ENCODE results near the gene ATP2C1.
A peak's percentile ranks its signal among the peaks of the same experiment; 100 is the strongest.
"Not testable (repeated sequence)": the region's sequence is repeated elsewhere in the genome, so short reads cannot be mapped to it uniquely, and the experiment has no call there.

The ATP2C1 gene

DNA sequence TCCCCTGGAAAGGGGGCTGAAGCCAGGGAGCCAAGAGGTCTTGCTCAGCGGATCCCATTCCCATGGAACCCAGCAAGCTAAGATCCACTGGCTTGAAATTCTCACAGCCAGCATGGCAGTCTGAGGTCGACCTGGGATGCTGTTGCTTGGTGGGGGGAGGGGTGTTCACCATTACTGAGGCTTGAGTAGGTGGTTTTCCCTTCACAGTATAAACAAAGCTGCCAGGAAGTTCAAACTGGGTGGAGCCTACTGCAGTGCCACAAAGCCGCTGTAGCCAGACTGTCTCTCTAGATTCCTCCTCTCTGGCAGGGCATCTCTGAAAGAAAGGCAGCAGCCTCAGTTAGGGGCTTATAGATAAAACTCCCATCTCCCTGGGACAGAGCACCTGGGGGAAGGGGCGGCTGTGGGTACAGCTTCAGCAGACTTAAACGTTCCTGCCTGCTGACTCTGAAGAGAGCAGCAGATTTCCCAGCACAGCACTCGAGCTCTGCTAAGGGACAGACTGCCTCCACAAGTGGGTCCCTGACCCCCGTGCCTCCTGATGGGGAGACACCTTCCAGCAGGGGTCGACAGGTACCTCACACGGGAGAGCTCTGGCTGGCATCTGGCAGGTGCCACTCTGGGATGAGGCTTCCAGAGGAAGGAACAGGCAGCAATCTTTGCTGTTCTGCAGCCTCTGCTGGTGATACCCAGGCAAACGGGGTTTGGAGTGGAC lies 148.5 kb downstream of the ATP2C1 start:
- not testable (repeated sequence) for DNase-seq (ENCODE audit: low spot score)

DNA sequence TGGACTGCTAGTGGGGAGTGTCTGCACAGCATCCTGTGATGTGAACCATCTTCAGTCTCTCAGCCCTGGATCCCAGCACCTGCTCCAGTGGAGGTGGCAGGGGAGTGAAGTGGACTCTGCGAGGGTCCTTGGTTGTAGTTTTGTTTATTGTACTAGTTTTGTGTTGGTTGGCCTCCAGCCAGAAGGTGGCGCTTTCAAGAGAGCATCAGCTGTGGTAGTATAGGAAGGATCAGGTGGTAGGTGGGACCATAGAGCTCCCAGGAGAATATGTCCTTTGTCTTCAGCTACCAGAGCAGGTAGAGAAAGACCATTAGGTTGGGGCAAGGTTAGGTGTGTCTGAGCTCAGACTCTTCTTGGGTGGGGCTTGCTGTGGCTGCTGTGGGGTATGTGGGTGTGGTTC lies 153.7 kb downstream of the ATP2C1 start:
- DNase-seq (ENCODE audit: low spot score), result no peak

DNA sequence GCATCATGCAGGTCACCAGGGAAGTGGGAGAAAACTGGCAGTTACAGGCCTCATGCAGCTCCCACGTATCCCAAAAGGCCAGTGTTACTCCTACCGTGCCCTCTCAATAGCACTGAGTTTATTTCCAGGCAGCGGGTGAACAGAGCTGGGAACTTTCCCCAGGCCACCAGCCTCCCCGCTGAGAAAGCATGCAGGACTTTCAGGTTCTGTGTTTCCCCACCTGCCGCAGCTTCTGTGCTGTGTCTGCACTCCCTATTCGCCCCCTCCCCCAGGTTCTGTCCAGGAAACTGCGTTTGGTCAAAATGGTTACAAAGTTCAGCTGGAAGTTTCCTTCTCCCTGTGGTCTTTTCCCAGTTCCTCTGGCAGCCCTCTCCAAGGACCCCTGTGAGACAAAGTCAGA lies 154.1 kb downstream of the ATP2C1 start:
- no peak for DNase-seq (ENCODE audit: low spot score)

DNA sequence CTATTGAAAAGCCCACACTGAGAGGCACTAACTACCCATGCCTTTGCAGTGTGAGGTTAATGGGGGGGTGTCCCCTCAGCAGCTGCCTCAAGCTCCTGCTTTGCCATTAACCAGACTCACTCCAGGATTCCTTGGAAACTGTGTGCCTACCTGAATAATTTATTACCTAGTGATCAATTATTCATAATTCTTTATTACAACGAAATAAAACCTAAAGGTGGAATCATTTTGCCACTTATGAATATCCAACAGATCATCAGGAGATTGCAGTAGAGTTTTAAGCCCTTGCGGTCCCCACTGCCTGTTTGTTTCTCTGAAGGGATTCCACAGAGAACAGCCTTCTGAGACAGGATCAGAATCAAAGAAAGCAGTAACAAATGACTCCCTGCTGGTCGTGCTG lies 156.1 kb downstream of the ATP2C1 start:
- no peak for DNase-seq (ENCODE audit: low spot score)

DNA sequence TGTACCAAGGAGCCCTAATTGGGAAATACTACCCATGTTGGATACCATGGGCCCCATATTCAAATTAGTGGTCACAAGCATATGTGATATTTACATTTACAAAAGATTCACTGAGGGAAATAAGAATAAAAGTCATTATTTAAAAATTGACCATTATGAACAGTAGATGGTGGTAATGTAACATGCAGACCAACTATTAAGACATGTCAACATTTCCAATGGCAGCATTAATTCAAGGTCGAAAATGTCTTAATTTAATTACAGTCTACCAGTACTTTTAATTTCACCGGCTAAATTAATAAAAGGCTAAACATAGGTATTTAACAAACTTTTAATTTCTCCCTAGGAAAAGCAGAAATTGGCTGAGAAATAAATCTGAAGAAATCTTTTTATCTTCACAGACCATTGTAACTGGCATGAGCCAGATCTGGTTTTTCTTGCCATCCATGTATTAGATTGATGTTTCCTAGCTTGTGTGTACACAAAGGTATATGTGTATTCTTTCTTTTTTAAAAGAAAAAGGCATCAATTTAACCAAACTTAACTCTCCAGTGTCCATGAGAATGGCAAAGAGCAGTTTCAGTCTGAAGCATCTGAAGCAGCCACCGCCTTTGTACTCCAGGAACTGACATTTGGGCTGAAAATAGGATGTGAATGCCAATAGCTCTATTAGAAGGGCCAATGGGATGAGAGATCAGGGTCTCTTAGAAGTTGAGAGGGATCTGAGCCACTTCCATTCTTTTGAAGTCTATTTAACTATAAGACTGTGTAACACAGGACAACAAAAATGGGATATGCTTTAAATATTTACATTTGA lies 159.4 kb downstream of the ATP2C1 start:
- DNase-seq (ENCODE audit: low spot score), result peak; percentile 24
